ENCODE data around the gene LLGL2.

DNA sequence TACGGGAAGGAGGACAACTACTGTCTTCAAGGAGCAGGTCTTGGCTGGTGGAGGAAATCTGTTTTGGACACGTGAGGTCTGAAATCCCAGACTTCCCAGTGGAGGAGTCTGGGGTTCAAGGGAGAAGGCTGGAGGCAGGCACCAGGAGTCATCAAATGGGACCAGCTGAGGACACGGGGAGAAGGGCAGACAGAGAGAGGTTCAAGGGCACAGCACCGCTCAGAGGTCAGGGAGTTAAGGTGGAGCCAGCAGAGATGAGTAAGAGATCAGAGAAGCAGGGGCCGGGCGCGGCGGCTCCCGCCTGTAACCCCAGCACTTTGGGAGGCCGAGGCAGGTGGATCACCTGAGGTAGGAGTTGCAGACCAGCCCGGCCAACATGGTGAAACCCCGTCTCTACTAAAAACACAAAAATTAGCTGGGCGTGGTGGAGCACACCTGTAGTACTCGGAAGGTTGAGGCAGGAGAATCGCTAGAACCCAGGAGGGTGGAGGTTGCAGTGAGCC lies 97.3 kb downstream of the LLGL2 start:
- no peak for TF ChIP-seq NFXL1 (IDR thresholded peaks at IDR 0.05; ENCODE audit: borderline replicate concordance)
- TF ChIP-seq BMI1 (IDR thresholded peaks at IDR 0.05; ENCODE audit: borderline replicate concordance) = no peak
- TF ChIP-seq, protein P1, sequence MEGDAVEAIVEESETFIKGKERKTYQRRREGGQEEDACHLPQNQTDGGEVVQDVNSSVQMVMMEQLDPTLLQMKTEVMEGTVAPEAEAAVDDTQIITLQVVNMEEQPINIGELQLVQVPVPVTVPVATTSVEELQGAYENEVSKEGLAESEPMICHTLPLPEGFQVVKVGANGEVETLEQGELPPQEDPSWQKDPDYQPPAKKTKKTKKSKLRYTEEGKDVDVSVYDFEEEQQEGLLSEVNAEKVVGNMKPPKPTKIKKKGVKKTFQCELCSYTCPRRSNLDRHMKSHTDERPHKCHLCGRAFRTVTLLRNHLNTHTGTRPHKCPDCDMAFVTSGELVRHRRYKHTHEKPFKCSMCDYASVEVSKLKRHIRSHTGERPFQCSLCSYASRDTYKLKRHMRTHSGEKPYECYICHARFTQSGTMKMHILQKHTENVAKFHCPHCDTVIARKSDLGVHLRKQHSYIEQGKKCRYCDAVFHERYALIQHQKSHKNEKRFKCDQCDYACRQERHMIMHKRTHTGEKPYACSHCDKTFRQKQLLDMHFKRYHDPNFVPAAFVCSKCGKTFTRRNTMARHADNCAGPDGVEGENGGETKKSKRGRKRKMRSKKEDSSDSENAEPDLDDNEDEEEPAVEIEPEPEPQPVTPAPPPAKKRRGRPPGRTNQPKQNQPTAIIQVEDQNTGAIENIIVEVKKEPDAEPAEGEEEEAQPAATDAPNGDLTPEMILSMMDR (IDR thresholded peaks at IDR 0.05 in 2 of 3, conservative IDR thresholded peaks at IDR 0.05 in 1 of 3; ENCODE audit: control insufficient read depth in 2 of 3, extremely low read depth in 1 of 3, insufficient read depth in 1 of 3, low read depth in 3 of 3, low read length in 3 of 3) = no peak
- TF ChIP-seq, protein P2, sequence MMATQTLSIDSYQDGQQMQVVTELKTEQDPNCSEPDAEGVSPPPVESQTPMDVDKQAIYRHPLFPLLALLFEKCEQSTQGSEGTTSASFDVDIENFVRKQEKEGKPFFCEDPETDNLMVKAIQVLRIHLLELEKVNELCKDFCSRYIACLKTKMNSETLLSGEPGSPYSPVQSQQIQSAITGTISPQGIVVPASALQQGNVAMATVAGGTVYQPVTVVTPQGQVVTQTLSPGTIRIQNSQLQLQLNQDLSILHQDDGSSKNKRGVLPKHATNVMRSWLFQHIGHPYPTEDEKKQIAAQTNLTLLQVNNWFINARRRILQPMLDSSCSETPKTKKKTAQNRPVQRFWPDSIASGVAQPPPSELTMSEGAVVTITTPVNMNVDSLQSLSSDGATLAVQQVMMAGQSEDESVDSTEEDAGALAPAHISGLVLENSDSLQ (IDR thresholded peaks at IDR 0.05) = no peak
- TF ChIP-seq, protein P3, sequence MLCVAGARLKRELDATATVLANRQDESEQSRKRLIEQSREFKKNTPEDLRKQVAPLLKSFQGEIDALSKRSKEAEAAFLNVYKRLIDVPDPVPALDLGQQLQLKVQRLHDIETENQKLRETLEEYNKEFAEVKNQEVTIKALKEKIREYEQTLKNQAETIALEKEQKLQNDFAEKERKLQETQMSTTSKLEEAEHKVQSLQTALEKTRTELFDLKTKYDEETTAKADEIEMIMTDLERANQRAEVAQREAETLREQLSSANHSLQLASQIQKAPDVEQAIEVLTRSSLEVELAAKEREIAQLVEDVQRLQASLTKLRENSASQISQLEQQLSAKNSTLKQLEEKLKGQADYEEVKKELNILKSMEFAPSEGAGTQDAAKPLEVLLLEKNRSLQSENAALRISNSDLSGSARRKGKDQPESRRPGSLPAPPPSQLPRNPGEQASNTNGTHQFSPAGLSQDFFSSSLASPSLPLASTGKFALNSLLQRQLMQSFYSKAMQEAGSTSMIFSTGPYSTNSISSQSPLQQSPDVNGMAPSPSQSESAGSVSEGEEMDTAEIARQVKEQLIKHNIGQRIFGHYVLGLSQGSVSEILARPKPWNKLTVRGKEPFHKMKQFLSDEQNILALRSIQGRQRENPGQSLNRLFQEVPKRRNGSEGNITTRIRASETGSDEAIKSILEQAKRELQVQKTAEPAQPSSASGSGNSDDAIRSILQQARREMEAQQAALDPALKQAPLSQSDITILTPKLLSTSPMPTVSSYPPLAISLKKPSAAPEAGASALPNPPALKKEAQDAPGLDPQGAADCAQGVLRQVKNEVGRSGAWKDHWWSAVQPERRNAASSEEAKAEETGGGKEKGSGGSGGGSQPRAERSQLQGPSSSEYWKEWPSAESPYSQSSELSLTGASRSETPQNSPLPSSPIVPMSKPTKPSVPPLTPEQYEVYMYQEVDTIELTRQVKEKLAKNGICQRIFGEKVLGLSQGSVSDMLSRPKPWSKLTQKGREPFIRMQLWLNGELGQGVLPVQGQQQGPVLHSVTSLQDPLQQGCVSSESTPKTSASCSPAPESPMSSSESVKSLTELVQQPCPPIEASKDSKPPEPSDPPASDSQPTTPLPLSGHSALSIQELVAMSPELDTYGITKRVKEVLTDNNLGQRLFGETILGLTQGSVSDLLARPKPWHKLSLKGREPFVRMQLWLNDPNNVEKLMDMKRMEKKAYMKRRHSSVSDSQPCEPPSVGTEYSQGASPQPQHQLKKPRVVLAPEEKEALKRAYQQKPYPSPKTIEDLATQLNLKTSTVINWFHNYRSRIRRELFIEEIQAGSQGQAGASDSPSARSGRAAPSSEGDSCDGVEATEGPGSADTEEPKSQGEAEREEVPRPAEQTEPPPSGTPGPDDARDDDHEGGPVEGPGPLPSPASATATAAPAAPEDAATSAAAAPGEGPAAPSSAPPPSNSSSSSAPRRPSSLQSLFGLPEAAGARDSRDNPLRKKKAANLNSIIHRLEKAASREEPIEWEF (IDR thresholded peaks at IDR 0.05; ENCODE audit: insufficient replicate concordance, low read depth, low read length) = no peak
- TF ChIP-seq NR2F1 (conservative IDR thresholded peaks at IDR 0.05) = no peak
- TF ChIP-seq NFYB (IDR thresholded peaks at IDR 0.05; ENCODE audit: insufficient read depth, low read depth, low read length) = no peak
- no peak for TF ChIP-seq POLR2AphosphoS5 (IDR thresholded peaks at IDR 0.05; ENCODE audit: low read length)
- TF ChIP-seq, protein P4, sequence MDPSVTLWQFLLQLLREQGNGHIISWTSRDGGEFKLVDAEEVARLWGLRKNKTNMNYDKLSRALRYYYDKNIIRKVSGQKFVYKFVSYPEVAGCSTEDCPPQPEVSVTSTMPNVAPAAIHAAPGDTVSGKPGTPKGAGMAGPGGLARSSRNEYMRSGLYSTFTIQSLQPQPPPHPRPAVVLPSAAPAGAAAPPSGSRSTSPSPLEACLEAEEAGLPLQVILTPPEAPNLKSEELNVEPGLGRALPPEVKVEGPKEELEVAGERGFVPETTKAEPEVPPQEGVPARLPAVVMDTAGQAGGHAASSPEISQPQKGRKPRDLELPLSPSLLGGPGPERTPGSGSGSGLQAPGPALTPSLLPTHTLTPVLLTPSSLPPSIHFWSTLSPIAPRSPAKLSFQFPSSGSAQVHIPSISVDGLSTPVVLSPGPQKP (IDR thresholded peaks at IDR 0.05; ENCODE audit: low read depth, low read length) = no peak
- no peak for TF ChIP-seq SIN3A (IDR thresholded peaks at IDR 0.05; ENCODE audit: low read depth, low read length)
- TF ChIP-seq, protein P5, sequence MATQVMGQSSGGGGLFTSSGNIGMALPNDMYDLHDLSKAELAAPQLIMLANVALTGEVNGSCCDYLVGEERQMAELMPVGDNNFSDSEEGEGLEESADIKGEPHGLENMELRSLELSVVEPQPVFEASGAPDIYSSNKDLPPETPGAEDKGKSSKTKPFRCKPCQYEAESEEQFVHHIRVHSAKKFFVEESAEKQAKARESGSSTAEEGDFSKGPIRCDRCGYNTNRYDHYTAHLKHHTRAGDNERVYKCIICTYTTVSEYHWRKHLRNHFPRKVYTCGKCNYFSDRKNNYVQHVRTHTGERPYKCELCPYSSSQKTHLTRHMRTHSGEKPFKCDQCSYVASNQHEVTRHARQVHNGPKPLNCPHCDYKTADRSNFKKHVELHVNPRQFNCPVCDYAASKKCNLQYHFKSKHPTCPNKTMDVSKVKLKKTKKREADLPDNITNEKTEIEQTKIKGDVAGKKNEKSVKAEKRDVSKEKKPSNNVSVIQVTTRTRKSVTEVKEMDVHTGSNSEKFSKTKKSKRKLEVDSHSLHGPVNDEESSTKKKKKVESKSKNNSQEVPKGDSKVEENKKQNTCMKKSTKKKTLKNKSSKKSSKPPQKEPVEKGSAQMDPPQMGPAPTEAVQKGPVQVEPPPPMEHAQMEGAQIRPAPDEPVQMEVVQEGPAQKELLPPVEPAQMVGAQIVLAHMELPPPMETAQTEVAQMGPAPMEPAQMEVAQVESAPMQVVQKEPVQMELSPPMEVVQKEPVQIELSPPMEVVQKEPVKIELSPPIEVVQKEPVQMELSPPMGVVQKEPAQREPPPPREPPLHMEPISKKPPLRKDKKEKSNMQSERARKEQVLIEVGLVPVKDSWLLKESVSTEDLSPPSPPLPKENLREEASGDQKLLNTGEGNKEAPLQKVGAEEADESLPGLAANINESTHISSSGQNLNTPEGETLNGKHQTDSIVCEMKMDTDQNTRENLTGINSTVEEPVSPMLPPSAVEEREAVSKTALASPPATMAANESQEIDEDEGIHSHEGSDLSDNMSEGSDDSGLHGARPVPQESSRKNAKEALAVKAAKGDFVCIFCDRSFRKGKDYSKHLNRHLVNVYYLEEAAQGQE (IDR thresholded peaks at IDR 0.05; ENCODE audit: low read depth, low read length) = no peak
- TF ChIP-seq, protein P6, sequence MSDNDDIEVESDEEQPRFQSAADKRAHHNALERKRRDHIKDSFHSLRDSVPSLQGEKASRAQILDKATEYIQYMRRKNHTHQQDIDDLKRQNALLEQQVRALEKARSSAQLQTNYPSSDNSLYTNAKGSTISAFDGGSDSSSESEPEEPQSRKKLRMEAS (IDR thresholded peaks at IDR 0.05; ENCODE audit: low read depth, low read length) = no peak
- TF ChIP-seq GABPA (IDR thresholded peaks at IDR 0.05; ENCODE audit: low read depth) = no peak
